Lower lobe of right lung (tissue), 2 donors: ENCODE data around the gene PFKFB3. TPM values are rescaled to one million over a fixed set of nuclear protein-coding genes. Genes with fewer than 3 reads are reported as not detected.
A peak's percentile ranks its signal among the peaks of the same experiment; 100 is the strongest.

ENCODE experiments used
- ATAC-seq, 2 donors: fragments of 200-7000 bp; cut with Tn5 transposase; one replicate each; pipeline ENCODE4 v1.9.1; 2020 to 2022; ENCODE audit warnings: mild to moderate bottlenecking in 2 of 2, moderate library complexity in 2 of 2
- DNase-seq: peaks from one replicate; pipeline ENCODE4 v3.0.0-alpha.2; 2020
- H3K27ac ChIP-seq: fragments of 200-600 bp; one replicate; pipeline ENCODE4 v1.8.0; 2022
- H3K27me3 ChIP-seq: fragments of 200-600 bp; one replicate; pipeline ENCODE4 v1.8.0; 2022; ENCODE audit warnings: low read depth
- H3K36me3 ChIP-seq: fragments of 200-600 bp; one replicate; pipeline ENCODE4 v1.8.0; 2022; ENCODE audit warnings: mild to moderate bottlenecking
- H3K4me1 ChIP-seq: fragments of 200-600 bp; one replicate; pipeline ENCODE4 v1.8.0; 2022
- H3K4me3 ChIP-seq: fragments of 200-600 bp; one replicate; pipeline ENCODE4 v1.8.0; 2022; ENCODE audit warnings: mild to moderate bottlenecking
- H3K9me3 ChIP-seq: fragments of 200-600 bp; one replicate; pipeline ENCODE4 v1.8.0; 2022
- CTCF ChIP-seq: fragments of 200-600 bp; IDR thresholded peaks from one replicate; pipeline ENCODE4 v1.8.0; 2022; ENCODE audit warnings: antibody characterized with exemption, mild to moderate bottlenecking
- intact Hi-C: fragments of 100-400 bp; cut with DNase I; formaldehyde crosslinking; loops from one replicate; pipeline ENCODE4 v1.11.0; 2022
- total RNA-seq: library from RNA; stranded (reverse); fragmentation: NEBNext Ultra II Directional; extraction: Animal tissue kit (Norgen Biotek cat#: 25700); gene quantifications from one replicate; pipeline ENCODE4 v1.2.1, GENCODE V29; 2021
- donor health status: DM: no; HTN: yes; CAD: no; lungs with severe emphysema.

PFKFB3 gene
- total RNA-seq, 1 donor from 2014 or later, result 78.5 TPM

GRCh38 chr10:6267941-6268340 is 65.2 kb downstream of the PFKFB3 start:
- DNase-seq (peak; percentile 72), ATAC-seq (peak; percentile 70 to 87)
- no peaks in the 10 kb centered on the region for H3K36me3 ChIP-seq
- H3K27me3 ChIP-seq, result no peaks in the 10 kb centered on the region
- TF ChIP-seq CTCF, result no peak
- peaks cover 32% of the 10 kb centered on the region for H3K4me1 ChIP-seq
- H3K9me3 ChIP-seq, result no peaks in the 10 kb centered on the region
- peak overlapping the region; percentile 26 for H3K27ac ChIP-seq
- no peak overlapping the region for H3K4me3 ChIP-seq
- intact Hi-C loops, result no loop called here

GRCh38 chr10:6269432-6269831 is 66.7 kb downstream of the PFKFB3 start:
- ATAC-seq, result no peak
- TF ChIP-seq CTCF, result no peak
- no peak overlapping the region for H3K4me3 ChIP-seq
- no peaks in the 10 kb centered on the region for H3K36me3 ChIP-seq
- no peak overlapping the region for H3K27ac ChIP-seq
- no peaks in the 10 kb centered on the region for H3K9me3 ChIP-seq
- H3K4me1 ChIP-seq, result peaks cover 41% of the 10 kb centered on the region
- intact Hi-C loops, result no loop called here
- H3K27me3 ChIP-seq, result no peaks in the 10 kb centered on the region
- no peak for DNase-seq

- peak; percentile 55 for DNase-seq
- H3K27ac ChIP-seq, result peak overlapping the region; percentile 84
- no peak for TF ChIP-seq CTCF
- H3K9me3 ChIP-seq, result no peaks in the 10 kb centered on the region
- no peaks in the 10 kb centered on the region for H3K36me3 ChIP-seq
- H3K4me1 ChIP-seq, result peaks cover 49% of the 10 kb centered on the region
- H3K27me3 ChIP-seq, result no peaks in the 10 kb centered on the region
- no peak overlapping the region for H3K4me3 ChIP-seq
- ATAC-seq, result peak; percentile 11 to 33
- intact Hi-C loops, result no loop called here
These were observed 67.5 kb downstream of the PFKFB3 start for GRCh38 chr10:6269953-6270867.

GRCh38 chr10:6270951-6271350 is 68.2 kb downstream of the PFKFB3 start:
- Histone ChIP-seq H3K9me3 (no peaks in the 10 kb centered on the region), H3K4me3 (no peak overlapping the region), H3K27ac (peak overlapping the region; percentile 84), H3K4me1 (peaks cover 55% of the 10 kb centered on the region), H3K27me3 (no peaks in the 10 kb centered on the region), H3K36me3 (no peaks in the 10 kb centered on the region)
- no peak for TF ChIP-seq CTCF
- DNase-seq (no peak), ATAC-seq (no peak)
- intact Hi-C loops, result no loop called here

- DNase-seq (no peak), ATAC-seq (no peak)
- no peaks in the 10 kb centered on the region for H3K9me3 ChIP-seq
- intact Hi-C loops, result no loop called here
- TF ChIP-seq CTCF, result no peak
- H3K27me3 ChIP-seq, result no peaks in the 10 kb centered on the region
- peaks cover 55% of the 10 kb centered on the region for H3K4me1 ChIP-seq
- H3K36me3 ChIP-seq, result no peaks in the 10 kb centered on the region
- peak overlapping the region; percentile 84 for H3K27ac ChIP-seq
- no peak overlapping the region for H3K4me3 ChIP-seq
These were observed 68.9 kb downstream of the PFKFB3 start for GRCh38 chr10:6271663-6272062.
